Activated T-helper 17 cell treated with anti-CD3 and anti-CD28 coated beads, Interleukin-2, amount 50 U/mL, for 72 hours (primary cell): ENCODE results near the gene PHF2. TPM values are rescaled to one million over a fixed set of nuclear protein-coding genes. Genes with fewer than 3 reads are reported as not detected.

Experiments used
- ATAC-seq: fragments of 150-1000 bp; cut with Tn5 transposase; replicated peaks from 2 replicates; pipeline ENCODE4 v1.10.0; 2021; ENCODE audit warnings: mild to moderate bottlenecking, moderate library complexity
- H3K27ac Mint-ChIP-seq: one replicate; pipeline ENCODE4 v1.8.0; 2022; ENCODE audit warnings: mixed read lengths
- H3K27me3 Mint-ChIP-seq: one replicate; pipeline ENCODE4 v1.8.0; 2022; ENCODE audit warnings: mixed read lengths
- H3K36me3 Mint-ChIP-seq: one replicate; pipeline ENCODE4 v1.8.0; 2022; ENCODE audit warnings: low read depth, mild to moderate bottlenecking, mixed read lengths
- H3K4me1 Mint-ChIP-seq: one replicate; pipeline ENCODE4 v1.8.0; 2022; ENCODE audit warnings: mixed read lengths
- H3K4me3 Mint-ChIP-seq: one replicate; pipeline ENCODE4 v1.8.0; 2022; ENCODE audit warnings: mild to moderate bottlenecking, mixed read lengths
- H3K9me3 Mint-ChIP-seq: one replicate; pipeline ENCODE4 v1.8.0; 2022; ENCODE audit warnings: mixed read lengths
- total RNA-seq, 2 donors: library from RNA; stranded (reverse); gene quantifications; one replicate each; pipeline ENCODE4 v1.2.3, GENCODE V29; 2022

PHF2 gene
- total RNA-seq, 2 donors from 2014 or later: 11.9 to 15.1 TPM

GRCh38 chr9:93557366-93558137 lies 18.8 kb upstream of the PHF2 start:
- H3K27me3 Mint-ChIP-seq: no peaks in the 10 kb centered on the region
- no peak for ATAC-seq
- no peaks in the 10 kb centered on the region for H3K9me3 Mint-ChIP-seq
- no peak overlapping the region for H3K4me3 Mint-ChIP-seq
- H3K4me1 Mint-ChIP-seq: no peaks in the 10 kb centered on the region
- no peak overlapping the region for H3K27ac Mint-ChIP-seq
- H3K36me3 Mint-ChIP-seq: peaks cover 90% of the 10 kb centered on the region

- no peak for ATAC-seq
- H3K4me1 Mint-ChIP-seq: no peaks in the 10 kb centered on the region
These were observed 17.9 kb upstream of the PHF2 start for GRCh38 chr9:93558503-93558902.

DNA sequence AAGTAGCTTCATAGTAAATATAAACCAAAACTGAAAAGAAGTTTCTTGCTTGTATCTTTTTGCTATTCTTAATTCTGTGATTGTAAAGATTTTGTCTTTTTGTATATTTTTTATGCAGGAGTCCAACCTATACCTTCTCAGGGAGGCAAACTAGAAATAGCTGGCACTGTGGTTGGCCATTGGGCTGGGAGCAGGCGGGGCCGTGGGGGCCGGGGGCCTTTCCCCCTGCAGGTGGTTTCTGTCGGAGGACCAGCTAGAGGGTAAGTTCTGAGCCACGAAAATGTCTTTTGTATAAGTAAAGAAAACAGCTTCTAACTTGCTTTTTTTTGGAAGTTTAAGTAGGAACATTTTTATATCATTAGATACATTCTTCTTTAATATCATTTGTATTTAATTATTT lies 15.4 kb upstream of the PHF2 start:
- ATAC-seq: no peak
- no peak overlapping the region for H3K27ac Mint-ChIP-seq
- H3K27me3 Mint-ChIP-seq: no peaks in the 10 kb centered on the region
- no peaks in the 10 kb centered on the region for H3K9me3 Mint-ChIP-seq
- peaks cover 95% of the 10 kb centered on the region for H3K36me3 Mint-ChIP-seq
- no peak overlapping the region for H3K4me3 Mint-ChIP-seq
- H3K4me1 Mint-ChIP-seq: peaks cover 9% of the 10 kb centered on the region

More at GRCh38 chr9:93558503-93558902, 17.9 kb upstream of the PHF2 start:
- Mint-ChIP-seq H3K36me3 (peaks cover 90% of the 10 kb centered on the region), H3K9me3 (no peaks in the 10 kb centered on the region), H3K27me3 (no peaks in the 10 kb centered on the region), H3K4me3 (no peak overlapping the region), H3K27ac (no peak overlapping the region)

DNA sequence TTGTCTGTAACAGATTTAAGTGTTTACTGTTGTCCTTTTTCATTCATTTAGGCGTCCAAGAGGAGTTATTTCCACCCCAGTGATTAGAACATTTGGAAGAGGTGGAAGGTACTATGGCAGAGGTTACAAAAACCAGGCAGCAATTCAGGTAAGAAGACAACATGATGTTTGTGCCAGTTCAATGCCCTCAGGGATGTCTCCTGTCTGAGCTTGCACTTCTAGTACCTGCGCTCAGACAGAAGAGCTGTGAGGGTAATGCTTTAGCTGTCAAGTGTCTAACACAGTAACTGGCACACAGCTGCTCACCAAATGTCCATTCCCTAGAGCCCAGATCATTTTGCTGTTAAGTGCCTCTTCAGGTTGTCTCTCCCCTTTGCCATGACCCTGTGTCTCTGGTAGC lies 14.2 kb upstream of the PHF2 start:
- Mint-ChIP-seq H3K27ac (no peak overlapping the region), H3K4me3 (no peak overlapping the region), H3K4me1 (peaks cover 9% of the 10 kb centered on the region), H3K27me3 (no peaks in the 10 kb centered on the region), H3K36me3 (peaks cover 84% of the 10 kb centered on the region), H3K9me3 (no peaks in the 10 kb centered on the region)
- ATAC-seq: no peak

DNA sequence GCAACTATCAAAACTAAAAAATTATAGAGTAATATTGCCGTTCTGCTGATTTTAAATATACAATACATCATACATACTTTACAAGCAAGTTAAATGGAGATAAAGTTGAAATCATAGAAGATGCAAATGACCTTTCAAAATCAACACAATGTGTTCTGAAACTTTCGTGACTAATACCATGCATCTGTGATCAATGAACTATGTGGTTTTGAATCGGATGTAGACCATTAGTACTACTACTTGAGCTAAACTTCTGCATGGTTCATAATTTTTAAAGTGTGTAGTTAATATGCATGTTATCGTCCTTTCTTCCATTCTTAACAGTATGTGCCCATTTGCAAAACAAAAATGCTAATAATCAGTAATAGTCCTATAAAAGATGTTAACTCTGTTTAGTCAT lies 11.3 kb upstream of the PHF2 start:
- no peaks in the 10 kb centered on the region for H3K27me3 Mint-ChIP-seq
- H3K36me3 Mint-ChIP-seq: peaks cover 54% of the 10 kb centered on the region
- ATAC-seq: no peak
- no peaks in the 10 kb centered on the region for H3K9me3 Mint-ChIP-seq
- peaks cover 15% of the 10 kb centered on the region for H3K4me1 Mint-ChIP-seq
- peak overlapping the region; percentile 89 for H3K27ac Mint-ChIP-seq
- H3K4me3 Mint-ChIP-seq: peak overlapping the region; percentile 79

DNA sequence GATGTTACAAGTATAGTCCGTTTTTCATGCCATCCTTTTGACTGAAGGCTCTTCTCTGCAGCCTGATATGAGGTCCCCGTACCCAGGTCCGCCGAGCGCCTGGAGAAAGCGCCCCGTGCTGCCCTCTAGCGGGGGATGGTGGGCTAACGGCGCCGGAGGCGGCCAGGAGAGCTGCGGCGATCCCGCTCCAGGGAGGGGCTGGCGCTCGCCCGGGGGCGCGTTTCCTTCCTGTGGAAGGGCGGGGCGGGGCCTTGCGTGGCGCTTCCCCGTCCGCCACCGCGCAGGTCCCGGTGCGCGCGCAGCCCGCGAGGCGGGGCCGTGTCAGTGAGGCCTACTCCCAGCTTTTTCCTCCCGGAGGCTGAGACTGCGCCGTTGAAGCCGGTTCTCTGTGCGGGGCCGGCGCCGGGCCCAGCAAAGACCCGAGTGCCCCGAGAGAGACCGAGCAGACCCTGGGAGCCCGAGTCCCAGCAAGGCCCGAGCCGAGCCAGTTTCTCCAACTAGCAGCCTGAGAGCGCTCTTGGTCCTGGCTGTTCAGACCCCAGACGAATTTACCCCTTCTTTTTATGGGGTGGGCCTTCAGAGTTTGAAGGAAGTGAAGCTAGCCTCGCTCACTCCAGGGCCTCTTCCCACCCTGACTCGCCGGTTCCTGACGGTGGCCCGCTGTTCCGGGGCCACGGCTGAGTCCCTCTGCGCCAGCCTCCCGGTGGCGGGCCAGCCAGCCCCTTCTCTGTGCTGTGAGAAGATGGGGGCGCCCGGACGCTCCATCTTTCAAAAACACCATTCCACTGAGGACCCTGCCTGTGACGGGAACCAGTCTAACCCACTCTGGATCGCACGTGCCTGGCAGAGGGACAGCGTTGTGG lies 9.7 kb upstream of the PHF2 start:
- H3K36me3 Mint-ChIP-seq: peaks cover 42% of the 10 kb centered on the region
- peak overlapping the region; percentile 79 for H3K4me3 Mint-ChIP-seq
- peak overlapping the region; percentile 89 for H3K27ac Mint-ChIP-seq
- no peaks in the 10 kb centered on the region for H3K9me3 Mint-ChIP-seq
- peak; percentile 98 for ATAC-seq
- peaks cover 15% of the 10 kb centered on the region for H3K4me1 Mint-ChIP-seq
- H3K27me3 Mint-ChIP-seq: no peaks in the 10 kb centered on the region

DNA sequence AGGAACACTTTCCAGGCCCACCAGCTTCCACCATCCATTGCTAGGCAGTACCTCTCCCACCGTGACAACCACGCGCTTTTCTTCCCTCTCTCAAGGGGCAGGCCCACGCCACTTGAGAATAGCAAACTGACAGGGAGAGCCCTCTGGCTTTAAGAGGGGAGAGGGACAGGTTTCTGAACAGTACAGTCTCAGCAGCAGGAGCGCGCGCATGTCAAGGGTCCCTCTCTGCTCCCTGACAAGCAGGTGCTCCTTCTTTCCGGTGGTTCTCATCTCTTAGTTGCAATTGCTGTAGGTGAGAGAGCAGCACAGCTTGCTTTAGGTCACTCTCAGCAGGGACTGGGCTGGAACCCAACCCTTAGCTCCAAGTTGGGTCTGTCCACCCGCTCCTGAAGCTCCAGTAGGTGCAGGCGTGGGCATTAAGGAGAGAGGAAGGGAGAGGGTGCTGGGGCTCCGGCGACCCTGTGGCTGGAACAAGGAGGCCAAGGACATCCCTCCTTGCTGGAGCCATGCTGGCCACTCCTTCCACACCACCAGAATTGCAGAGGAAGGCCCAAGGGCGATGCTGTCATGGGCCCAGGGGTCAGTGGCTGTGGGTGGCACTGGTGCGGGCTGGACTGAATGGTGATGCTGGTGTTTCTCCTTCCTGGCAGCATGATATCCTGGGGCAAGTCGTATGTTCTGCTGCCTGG lies 9.0 kb upstream of the PHF2 start:
- H3K4me1 Mint-ChIP-seq: peaks cover 15% of the 10 kb centered on the region
- ATAC-seq: no peak
- peak overlapping the region; percentile 79 for H3K4me3 Mint-ChIP-seq
- H3K27me3 Mint-ChIP-seq: no peaks in the 10 kb centered on the region
- H3K36me3 Mint-ChIP-seq: peaks cover 34% of the 10 kb centered on the region
- H3K9me3 Mint-ChIP-seq: no peaks in the 10 kb centered on the region
- peak overlapping the region; percentile 89 for H3K27ac Mint-ChIP-seq

DNA sequence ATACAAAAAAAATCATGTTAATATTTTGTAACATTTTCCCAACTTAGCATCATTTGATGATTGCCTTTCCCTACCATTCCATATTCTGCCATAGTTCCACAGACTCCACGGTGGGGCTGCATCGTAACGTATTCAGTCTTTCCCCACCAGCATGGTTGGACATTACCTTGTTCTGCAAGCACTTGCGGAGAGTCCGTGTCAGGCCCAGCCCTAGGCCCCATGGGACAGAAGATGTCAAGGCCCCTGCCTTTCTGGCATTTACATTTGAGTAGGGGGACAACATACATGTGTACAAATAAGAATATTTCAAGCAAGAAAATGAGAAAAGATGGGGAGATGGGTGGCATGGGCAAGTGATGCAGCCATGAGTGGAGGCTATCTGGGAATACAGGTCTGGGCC lies 8.2 kb upstream of the PHF2 start:
- Mint-ChIP-seq H3K4me3 (peak overlapping the region; percentile 79), H3K27ac (peak overlapping the region; percentile 89)

GRCh38 chr9:93569621-93570174 lies 6.7 kb upstream of the PHF2 start:
- ATAC-seq: no peak
- no peak overlapping the region for H3K4me3 Mint-ChIP-seq
- H3K9me3 Mint-ChIP-seq: no peaks in the 10 kb centered on the region
- H3K27me3 Mint-ChIP-seq: no peaks in the 10 kb centered on the region
- H3K27ac Mint-ChIP-seq: no peak overlapping the region
- peaks cover 11% of the 10 kb centered on the region for H3K36me3 Mint-ChIP-seq
- H3K4me1 Mint-ChIP-seq: peaks cover 20% of the 10 kb centered on the region

More for the DNA sequence above, 8.2 kb upstream of the PHF2 start:
- Mint-ChIP-seq H3K27me3 (no peaks in the 10 kb centered on the region), H3K9me3 (no peaks in the 10 kb centered on the region), H3K4me1 (peaks cover 15% of the 10 kb centered on the region), H3K36me3 (peaks cover 27% of the 10 kb centered on the region)
- ATAC-seq: no peak

DNA sequence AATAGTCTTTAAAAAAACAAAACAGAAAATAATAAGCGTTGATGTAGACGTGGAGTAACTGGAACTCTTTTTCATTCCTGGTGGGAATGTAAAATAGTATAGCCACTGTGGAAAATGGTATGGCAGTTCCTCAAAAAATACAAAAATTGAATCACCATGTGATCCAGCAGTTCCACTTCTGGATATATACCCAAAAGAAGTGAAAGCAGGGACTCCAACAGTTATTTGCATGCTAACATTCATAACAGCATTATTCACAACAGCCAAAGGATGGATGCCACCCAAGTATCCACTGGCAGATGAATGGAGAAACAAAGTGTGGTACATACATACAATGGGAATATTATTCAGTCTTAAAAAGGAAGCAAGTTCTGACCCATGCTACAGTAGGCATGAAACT lies 4.2 kb upstream of the PHF2 start:
- Mint-ChIP-seq H3K27ac (no peak overlapping the region), H3K9me3 (no peaks in the 10 kb centered on the region), H3K36me3 (no peaks in the 10 kb centered on the region), H3K4me1 (peaks cover 10% of the 10 kb centered on the region), H3K27me3 (no peaks in the 10 kb centered on the region), H3K4me3 (no peak overlapping the region)
- no peak for ATAC-seq

DNA sequence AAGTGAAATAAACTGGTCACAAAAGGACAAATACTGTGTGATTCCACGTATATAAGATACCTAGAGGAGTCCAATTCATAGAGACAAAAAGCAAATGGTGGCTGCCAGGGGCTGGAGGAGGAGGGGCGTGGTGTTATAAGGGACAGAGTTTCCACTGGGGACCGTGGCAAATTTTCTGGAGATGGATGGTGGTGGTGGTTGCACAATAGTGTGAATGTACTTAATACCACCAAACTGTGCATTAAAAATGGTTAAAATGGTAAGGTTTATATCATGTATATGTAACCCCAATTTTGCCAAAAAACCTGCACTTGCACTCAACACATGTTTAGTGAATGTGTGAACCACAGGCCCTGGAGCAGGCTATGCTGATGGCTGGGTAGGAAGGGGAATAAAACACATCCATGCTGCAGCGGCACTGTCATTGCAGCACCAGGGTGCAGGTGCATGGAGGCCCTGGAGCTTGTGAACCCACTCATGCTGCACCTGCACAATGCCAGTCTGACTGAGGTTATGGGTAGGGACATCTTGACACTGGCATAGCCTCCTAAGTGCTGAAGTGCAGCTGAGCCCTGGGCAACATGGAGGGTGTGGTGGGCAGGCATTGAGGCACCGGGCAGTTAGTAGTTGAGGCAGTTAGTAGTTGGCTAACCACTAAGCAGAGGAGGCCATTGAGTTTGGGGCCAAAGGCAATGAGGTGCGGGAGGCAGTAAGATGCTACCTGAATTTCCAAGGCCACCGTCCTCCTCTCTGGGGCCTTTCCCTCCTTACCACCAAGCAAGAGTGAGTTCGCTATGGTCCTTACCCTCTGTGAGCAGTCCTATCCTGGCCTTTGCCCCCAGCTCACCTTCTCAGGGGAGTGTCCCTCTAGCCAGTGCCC lies 3.5 kb upstream of the PHF2 start:
- no peak overlapping the region for H3K4me3 Mint-ChIP-seq
- H3K36me3 Mint-ChIP-seq: no peaks in the 10 kb centered on the region
- no peaks in the 10 kb centered on the region for H3K9me3 Mint-ChIP-seq
- peaks cover 4% of the 10 kb centered on the region for H3K4me1 Mint-ChIP-seq
- no peak overlapping the region for H3K27ac Mint-ChIP-seq
- no peak for ATAC-seq
- no peaks in the 10 kb centered on the region for H3K27me3 Mint-ChIP-seq

GRCh38 chr9:93573516-93573828 lies 2.9 kb upstream of the PHF2 start:
- H3K36me3 Mint-ChIP-seq: no peaks in the 10 kb centered on the region

DNA sequence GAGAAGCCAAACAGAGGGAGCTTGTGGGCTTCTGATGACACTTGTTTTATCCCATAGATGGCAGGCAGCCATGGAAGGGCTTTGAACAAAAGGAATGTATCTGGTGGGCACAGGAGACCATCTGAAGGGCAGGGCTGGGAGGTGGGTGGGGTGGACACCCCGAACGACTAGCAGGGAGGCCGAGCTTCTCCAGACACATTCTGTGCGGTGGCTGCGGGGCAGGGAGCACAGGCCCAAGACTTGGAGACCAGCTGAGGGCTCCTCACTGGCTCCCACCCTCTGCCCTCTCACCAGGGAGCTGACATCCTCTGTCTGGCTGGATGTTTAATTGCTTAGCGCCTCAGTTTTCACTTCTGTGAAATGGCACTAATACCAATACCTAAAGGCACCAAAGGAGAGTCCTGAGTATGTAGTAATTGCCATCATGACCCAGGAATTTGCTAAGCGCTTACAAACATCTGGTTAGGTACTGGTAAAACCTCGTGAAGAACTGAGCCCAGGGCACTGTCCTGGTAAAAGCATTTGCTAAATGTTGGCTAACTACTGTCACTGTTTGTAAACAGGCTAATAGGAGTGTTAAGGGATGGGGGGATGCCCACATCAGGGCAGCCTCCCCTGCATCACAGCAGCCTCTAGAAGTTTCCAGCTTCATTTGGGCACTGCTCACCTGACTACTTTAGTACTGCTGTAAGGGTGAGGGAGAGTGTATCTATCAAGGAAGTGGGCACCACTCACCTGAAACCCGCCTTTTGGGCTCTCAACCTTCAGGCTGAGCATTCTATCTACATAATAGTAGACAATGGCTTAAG lies 2.1 kb upstream of the PHF2 start:
- peak overlapping the region; percentile 3 for H3K27ac Mint-ChIP-seq
- H3K9me3 Mint-ChIP-seq: no peaks in the 10 kb centered on the region
- no peaks in the 10 kb centered on the region for H3K36me3 Mint-ChIP-seq
- H3K4me1 Mint-ChIP-seq: peaks cover 4% of the 10 kb centered on the region
- H3K4me3 Mint-ChIP-seq: peak overlapping the region; percentile 80
- no peaks in the 10 kb centered on the region for H3K27me3 Mint-ChIP-seq
- ATAC-seq: no peak

More at GRCh38 chr9:93573516-93573828, 2.9 kb upstream of the PHF2 start:
- Mint-ChIP-seq H3K9me3 (no peaks in the 10 kb centered on the region), H3K27ac (peak overlapping the region; percentile 3), H3K27me3 (no peaks in the 10 kb centered on the region), H3K4me3 (no peak overlapping the region), H3K4me1 (peaks cover 4% of the 10 kb centered on the region)
- ATAC-seq: no peak
